Spleen (tissue), 11 donors: Measurements from ENCODE around the gene MAP3K19. TPM values are rescaled to one million over a fixed set of nuclear protein-coding genes. Genes with fewer than 3 reads are reported as not detected.

Source experiments
- DNase-seq: peaks from one replicate; pipeline ENCODE4 v3.0.0-alpha.2; 2020
- H3K27ac ChIP-seq, 8 donors: fragments of 200-600 bp; sonication (generic) in 7 of 8; 1 replicate in 4 of 8; 2 replicates in 4 of 8; pipeline versions ENCODE4 v1.5.0 to v1.8.0; 2016 to 2021; ENCODE audit warnings: inconsistent platforms in 4 of 8, mild to moderate bottlenecking in 4 of 8, moderate library complexity in 1 of 8
- H3K27me3 ChIP-seq, 7 donors: fragments of 200-600 bp; sonication (generic) in 6 of 7; replicated peaks in 1 of 7; 1 replicate in 4 of 7; 2 replicates in 3 of 7; pipeline versions ENCODE4 v1.5.0 to v1.8.0; 2016 to 2021; ENCODE audit warnings: inconsistent platforms in 3 of 7, mild to moderate bottlenecking in 1 of 7
- H3K36me3 ChIP-seq, 6 donors: fragments of 200-600 bp; sonication (generic) in 5 of 6; 1 replicate in 4 of 6; 2 replicates in 2 of 6; pipeline versions ENCODE4 v1.5.0 to v1.8.0; 2016 to 2021; ENCODE audit warnings: inconsistent platforms in 2 of 6
- H3K4me1 ChIP-seq, 6 donors: fragments of 200-600 bp; sonication (generic) in 5 of 6; 1 replicate in 3 of 6; 2 replicates in 3 of 6; pipeline versions ENCODE4 v1.5.0 to v1.8.0; 2016 to 2021; ENCODE audit warnings: inconsistent platforms in 3 of 6
- H3K4me3 ChIP-seq, 8 donors: fragments of 200-600 bp; sonication (generic) in 7 of 8; 1 replicate in 4 of 8; 2 replicates in 4 of 8; pipeline versions ENCODE4 v1.5.0 to v1.8.0; 2016 to 2021; ENCODE audit warnings: inconsistent platforms in 4 of 8, mild to moderate bottlenecking in 4 of 8, moderate library complexity in 2 of 8
- H3K9me3 ChIP-seq, 8 donors: fragments of 200-600 bp; sonication (generic) in 7 of 8; 1 replicate in 4 of 8; 2 replicates in 4 of 8; pipeline versions ENCODE4 v1.5.0 to v1.8.0; 2016 to 2021; ENCODE audit warnings: inconsistent platforms in 4 of 8
- POLR2A ChIP-seq, 3 donors: fragments of 450-650 bp; IDR thresholded peaks; one replicate each; pipeline ENCODE4 v1.5.1; 2017; ENCODE audit warnings: antibody characterized with exemption in 3 of 3, mild to moderate bottlenecking in 1 of 3
- POLR2AphosphoS5 ChIP-seq, 3 donors: sonication (generic); formaldehyde crosslinking; IDR thresholded peaks; one replicate each; pipeline ENCODE4 v1.5.1; 2017; ENCODE audit warnings: antibody characterized with exemption in 3 of 3
- WGBS, 5 donors: extraction: QIAGEN DNeasy Blood & Tissue Kit in 3 of 5; methylation state at CpG; one replicate each; pipeline versions ENCODE4 v1.1.5 to v1.1.7; 2013 to 2018; 5-methylcytosine and 5-hydroxymethylcytosine counted together
- intact Hi-C: fragments of 100-400 bp; cut with DNase I; formaldehyde crosslinking; loops from one replicate; pipeline ENCODE4 v1.15.0; 2023; ENCODE audit warnings: low total_unique reads
- polyA plus RNA-seq, 3 donors: library from polyadenylated mRNA; stranded (reverse); fragments of 200-250 nt; gene quantifications; one replicate each; pipeline ENCODE4 v1.2.1, GENCODE V29; 2013
- total RNA-seq, 7 donors: library from RNA; depleted of rRNA in 3 of 7; stranded (reverse); fragments of >200 nt in 3 of 7; fragmentation: NEBNext Ultra II Directional in 4 of 7; extraction: Animal tissue kit (Norgen Biotek cat#: 25700) in 4 of 7; gene quantifications; one replicate each; pipeline versions ENCODE4 v1.1.0 to v1.2.1, GENCODE V29; 2016 to 2021
- TF ChIP-seq, protein P1 (sequence below), 11 experiments: fragments of 200-600 bp in 7 of 11; fragments of 450-650 bp in 4 of 11; sonication (generic) in 4 of 11; IDR thresholded peaks in 8 of 11; conservative IDR thresholded peaks in 3 of 11; 1 replicate in 7 of 11; 2 replicates in 4 of 11; pipeline versions ENCODE4 v1.4.0 to v1.8.0; 2016 to 2021; ENCODE audit warnings: antibody characterized with exemption in 11 of 11, inconsistent platforms in 4 of 11, mild to moderate bottlenecking in 1 of 11
- donor health status: healthy with polysubstance abuse.
- donor health status: DM: no; HTN: no; CAD: no; lungs with moderate emphysema.
- donor health status: DM: no; HTN: no; CAD: no.
- donor health status: Bipolar disorder and iron deficiency.
- donor health status: healthy.
- donor health status: DM: no; HTN: no; CAD: no.
- donor health status: DM: yes; HTN: yes; CAD: no.

The MAP3K19 gene
- total and polyA plus RNA-seq, 10 donors = not detected

DNA sequence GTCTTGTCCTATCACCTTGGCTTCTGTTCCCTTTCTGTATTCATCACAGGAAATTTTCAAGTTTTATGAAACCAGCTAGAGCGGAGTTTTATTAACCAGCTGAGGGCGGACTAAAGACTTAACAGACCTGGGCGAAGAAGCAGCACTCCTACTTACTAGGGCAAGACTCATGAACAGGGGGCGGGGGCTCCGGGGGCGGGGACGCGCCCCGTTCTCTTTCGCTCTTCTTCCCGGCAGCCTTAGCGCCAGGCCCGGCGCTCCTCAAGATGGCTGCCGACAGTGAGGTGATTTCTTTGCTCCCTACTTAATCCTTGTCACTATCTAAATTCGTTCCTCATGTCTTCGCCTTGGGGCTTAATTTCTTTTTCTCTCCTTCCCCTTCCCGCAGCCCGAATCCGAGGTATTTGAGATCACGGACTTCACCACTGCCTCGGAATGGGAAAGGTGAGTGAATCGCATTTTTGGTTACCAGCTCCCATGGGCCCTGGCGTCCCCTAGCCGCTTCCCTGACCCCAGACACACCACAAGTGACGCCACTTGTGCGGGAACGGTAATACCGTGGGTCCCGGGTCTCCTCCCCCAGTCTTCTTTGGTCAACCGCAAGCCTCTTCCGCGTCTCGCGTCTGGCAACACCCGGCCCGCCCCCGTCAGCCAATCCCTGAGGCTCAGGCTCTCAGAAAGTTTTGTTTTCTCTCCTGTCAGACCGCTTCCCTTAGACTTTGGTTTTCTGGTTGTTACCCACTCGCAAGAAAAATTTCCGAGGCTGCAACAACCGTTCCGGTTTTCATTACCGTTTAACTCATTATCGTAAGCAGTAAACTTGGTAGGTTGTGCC lies 5.0 kb upstream of the MAP3K19 start, which contains the start of gene RAB3GAP1:
RAB3GAP1 (plus strand) TSS at position 251 of the 835 bp plus-strand sequence; CDS start at position 267, 16 bp downstream.
- H3K36me3 ChIP-seq = peaks cover 0 to 18% (median 0%) of the 10 kb centered on the region in 6 donors
- DNase-seq = peak; percentile 95
- H3K27me3 ChIP-seq = no peaks in the 10 kb centered on the region
- intact Hi-C loops = no loop called here
- WGBS, 5 donors = 0 to 1% (median 0%) methylated on average over 45 of the region's 45 CpGs
- peak within 1 kb of the TSS; percentile 62 to 77 (median 69) for H3K4me3 ChIP-seq
- no peaks in the 10 kb centered on the region for H3K9me3 ChIP-seq
- peak within 1 kb of the TSS; percentile 92 to 96 (median 94) for H3K27ac ChIP-seq
- TF ChIP-seq POLR2AphosphoS5 (IDR thresholded peaks at IDR 0.05) = peak; percentile 79 to 87 (median 84)
- TF ChIP-seq, protein P1, sequence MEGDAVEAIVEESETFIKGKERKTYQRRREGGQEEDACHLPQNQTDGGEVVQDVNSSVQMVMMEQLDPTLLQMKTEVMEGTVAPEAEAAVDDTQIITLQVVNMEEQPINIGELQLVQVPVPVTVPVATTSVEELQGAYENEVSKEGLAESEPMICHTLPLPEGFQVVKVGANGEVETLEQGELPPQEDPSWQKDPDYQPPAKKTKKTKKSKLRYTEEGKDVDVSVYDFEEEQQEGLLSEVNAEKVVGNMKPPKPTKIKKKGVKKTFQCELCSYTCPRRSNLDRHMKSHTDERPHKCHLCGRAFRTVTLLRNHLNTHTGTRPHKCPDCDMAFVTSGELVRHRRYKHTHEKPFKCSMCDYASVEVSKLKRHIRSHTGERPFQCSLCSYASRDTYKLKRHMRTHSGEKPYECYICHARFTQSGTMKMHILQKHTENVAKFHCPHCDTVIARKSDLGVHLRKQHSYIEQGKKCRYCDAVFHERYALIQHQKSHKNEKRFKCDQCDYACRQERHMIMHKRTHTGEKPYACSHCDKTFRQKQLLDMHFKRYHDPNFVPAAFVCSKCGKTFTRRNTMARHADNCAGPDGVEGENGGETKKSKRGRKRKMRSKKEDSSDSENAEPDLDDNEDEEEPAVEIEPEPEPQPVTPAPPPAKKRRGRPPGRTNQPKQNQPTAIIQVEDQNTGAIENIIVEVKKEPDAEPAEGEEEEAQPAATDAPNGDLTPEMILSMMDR (IDR thresholded peaks at IDR 0.05 in 8 of 11, conservative IDR thresholded peaks at IDR 0.05 in 3 of 11) = no peak
- peaks cover 17 to 51% (median 42%) of the 10 kb centered on the region in 6 donors for H3K4me1 ChIP-seq

DNA sequence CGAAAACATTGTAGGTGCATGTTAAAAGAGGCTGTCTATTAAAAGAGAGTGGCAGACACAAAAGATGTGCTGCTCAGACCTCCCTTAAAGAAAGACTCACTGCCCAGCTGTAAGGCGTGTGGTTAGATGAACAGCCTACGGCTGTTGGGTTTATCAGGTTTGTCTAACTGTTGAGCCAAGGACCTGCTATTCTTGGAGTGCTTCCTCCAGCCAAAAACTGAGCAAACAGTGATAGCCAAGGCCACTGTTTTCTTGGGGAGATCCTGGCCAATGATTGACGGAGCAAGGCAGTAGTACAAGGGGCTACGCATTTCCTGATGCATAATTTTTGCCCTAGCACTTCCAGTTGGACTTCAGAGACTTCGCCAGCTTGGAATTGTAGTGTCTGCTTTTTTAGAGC lies 3.4 kb upstream of the MAP3K19 start:
- Histone ChIP-seq H3K36me3 (peaks cover 0 to 5% (median 0%) of the 10 kb centered on the region in 6 donors), H3K27me3 (peaks cover 0 to 3% (median 0%) of the 10 kb centered on the region in 7 donors), H3K4me3 (no peak overlapping the region), H3K27ac (no peak overlapping the region), H3K9me3 (no peaks in the 10 kb centered on the region), H3K4me1 (peaks cover 17 to 35% (median 30%) of the 10 kb centered on the region in 6 donors)
- WGBS, 5 donors = 88 to 94% (median 92%) methylated on average over 6 of the region's 6 CpGs
- TF ChIP-seq POLR2A (IDR thresholded peaks at IDR 0.05) (no peak), POLR2AphosphoS5 (IDR thresholded peaks at IDR 0.05) (no peak)
- TF ChIP-seq, protein P1 (IDR thresholded peaks at IDR 0.05 in 8 of 11, conservative IDR thresholded peaks at IDR 0.05 in 3 of 11) = no peak
- DNase-seq = no peak
- intact Hi-C loops = no loop called here

DNA sequence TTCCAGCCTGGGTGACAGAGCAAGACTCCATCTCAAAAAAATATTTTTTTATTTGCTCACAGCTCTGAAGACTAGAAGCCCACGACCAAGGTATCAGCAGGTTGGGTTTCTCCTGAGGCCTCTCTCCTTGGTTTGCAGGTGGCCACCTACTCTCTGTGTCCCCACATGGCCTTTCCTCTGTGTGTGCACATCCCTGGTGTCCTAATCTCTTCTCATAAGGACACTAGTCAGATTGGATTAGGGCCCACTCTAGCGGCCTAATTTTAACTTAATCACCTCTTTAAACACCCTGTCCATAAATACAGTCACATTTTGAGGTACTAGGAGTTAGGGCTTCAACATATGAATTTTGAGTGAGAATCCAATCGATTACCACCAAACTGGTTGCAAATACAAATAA lies 2.9 kb upstream of the MAP3K19 start:
- Histone ChIP-seq H3K9me3 (no peaks in the 10 kb centered on the region), H3K4me1 (peaks cover 15 to 30% (median 26%) of the 10 kb centered on the region in 6 donors), H3K36me3 (no peaks in the 10 kb centered on the region), H3K4me3 (no peak overlapping the region), H3K27ac (no peak overlapping the region), H3K27me3 (peaks cover 0 to 5% (median 0%) of the 10 kb centered on the region in 7 donors)
- no peak for DNase-seq
- TF ChIP-seq, protein P1 (IDR thresholded peaks at IDR 0.05 in 8 of 11, conservative IDR thresholded peaks at IDR 0.05 in 3 of 11) = no peak
- TF ChIP-seq POLR2A (IDR thresholded peaks at IDR 0.05) (no peak), POLR2AphosphoS5 (IDR thresholded peaks at IDR 0.05) (no peak)
- intact Hi-C loops = no loop called here
- 88 to 95% (median 92%) methylated on average over 3 of the region's 3 CpGs for WGBS, 5 donors

DNA sequence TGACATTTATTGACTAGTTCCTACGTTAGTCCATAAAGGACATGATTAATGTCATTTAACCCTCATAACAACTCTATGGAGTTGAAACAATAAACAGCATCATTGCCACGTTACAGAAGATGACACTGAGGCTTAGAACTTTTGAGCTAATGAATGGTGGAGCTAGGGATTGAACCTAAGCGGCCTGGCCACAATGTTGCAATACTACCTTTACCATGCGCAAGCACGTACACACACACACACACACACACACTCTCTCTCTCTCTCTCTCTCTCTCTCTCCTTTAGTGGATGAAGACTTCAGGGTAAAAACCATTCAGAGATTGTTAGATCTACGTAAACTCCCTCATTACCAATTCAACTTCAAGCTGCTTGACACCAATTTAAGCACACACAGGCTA lies 875 bp upstream of the MAP3K19 start:
- Histone ChIP-seq H3K27me3 (peaks cover 0 to 16% (median 0%) of the 10 kb centered on the region in 7 donors), H3K9me3 (no peaks in the 10 kb centered on the region), H3K36me3 (no peaks in the 10 kb centered on the region), H3K4me1 (peaks cover 1 to 10% (median 5%) of the 10 kb centered on the region in 6 donors), H3K4me3 (no peak overlapping the region), H3K27ac (no peak overlapping the region)
- intact Hi-C loops = no loop called here
- DNase-seq = no peak
- TF ChIP-seq, protein P1 (IDR thresholded peaks at IDR 0.05 in 8 of 11, conservative IDR thresholded peaks at IDR 0.05 in 3 of 11) = no peak
- TF ChIP-seq POLR2A (IDR thresholded peaks at IDR 0.05) = no peak
- no peak for TF ChIP-seq POLR2AphosphoS5 (IDR thresholded peaks at IDR 0.05)
- WGBS, 5 donors = 77 to 88% (median 82%) methylated on average over 6 of the region's 6 CpGs
